GM21576 (cell line): ENCODE measurements around the gene KCNH1.

ENCODE experiments used
- ATAC-seq: cut with Tn5 transposase; IDR thresholded peaks from one replicate; pipeline ENCODE4 v1.9.1; 2021; ENCODE audit warnings: mild to moderate bottlenecking, moderate library complexity; ENCODE audit not compliant: unreplicated experiment

The KCNH1 gene

DNA sequence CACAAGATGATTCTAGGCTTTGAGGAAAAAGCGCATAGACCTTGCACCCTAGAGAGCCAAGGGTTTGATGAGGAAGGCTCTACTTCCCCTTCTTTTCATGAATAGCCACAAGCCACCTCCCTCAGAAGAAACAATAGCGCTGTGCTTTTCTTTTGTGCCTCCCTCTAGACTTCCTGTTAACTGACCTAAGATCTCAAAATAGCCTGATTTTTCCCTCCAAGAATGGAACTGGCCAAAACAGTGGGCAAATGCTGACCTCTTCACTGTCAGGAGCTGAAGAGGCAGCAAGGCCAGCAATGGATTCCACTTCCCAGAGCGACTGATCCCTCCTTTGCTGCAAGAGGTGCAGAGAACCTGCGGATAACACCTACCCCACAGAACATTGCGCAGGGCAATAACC lies 362.8 kb downstream of the KCNH1 start:
- no peak for ATAC-seq

DNA sequence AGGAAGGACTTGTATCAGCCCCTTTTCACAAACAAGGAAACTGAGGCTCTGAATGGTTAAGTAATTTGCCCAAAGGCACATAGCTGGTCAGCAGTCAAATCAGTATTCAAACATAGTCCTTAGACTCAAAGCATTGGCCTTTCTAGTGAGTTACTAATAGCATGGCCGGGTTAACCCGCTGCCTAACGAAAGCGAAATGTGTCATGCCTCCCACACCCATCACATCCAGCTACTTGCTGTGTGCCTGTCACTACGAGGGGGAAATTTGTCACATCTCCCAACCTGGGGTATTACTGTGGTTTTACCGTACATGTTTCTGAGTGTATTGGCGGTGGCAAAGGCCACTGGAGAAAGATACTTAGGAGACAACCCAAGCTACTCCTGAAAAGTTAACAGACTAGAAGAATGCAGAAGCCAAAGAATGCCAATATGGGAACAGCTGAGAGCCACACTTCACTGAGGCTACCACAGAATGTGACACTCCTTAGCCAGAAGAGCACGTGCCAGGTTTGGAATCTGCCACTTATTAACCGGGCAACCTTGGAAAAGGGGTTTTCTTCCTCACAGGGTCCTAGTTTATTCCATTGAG lies 363.5 kb downstream of the KCNH1 start:
- ATAC-seq = no peak

DNA sequence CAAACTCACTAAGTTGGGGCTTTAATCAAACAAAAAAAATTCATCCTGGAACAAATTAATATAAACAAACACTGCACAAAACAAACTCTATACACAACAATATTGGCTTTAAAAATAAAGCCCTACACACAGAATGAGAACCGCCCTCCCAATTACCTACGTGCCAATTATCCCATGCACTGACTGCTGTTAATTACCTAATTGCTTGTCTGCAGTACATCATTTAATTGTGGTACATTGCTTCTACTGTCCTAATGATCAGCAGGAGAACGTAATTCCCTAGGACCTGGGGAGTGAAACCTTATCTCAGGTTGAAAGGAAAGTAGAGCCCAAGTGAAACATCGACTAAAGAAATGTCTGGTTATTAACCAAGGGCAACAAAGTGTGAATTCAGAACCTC lies 364.5 kb downstream of the KCNH1 start:
- ATAC-seq = no peak

- no peak for ATAC-seq
These were observed 369.4 kb downstream of the KCNH1 start for GRCh38 chr1:210764536-210764935.

DNA sequence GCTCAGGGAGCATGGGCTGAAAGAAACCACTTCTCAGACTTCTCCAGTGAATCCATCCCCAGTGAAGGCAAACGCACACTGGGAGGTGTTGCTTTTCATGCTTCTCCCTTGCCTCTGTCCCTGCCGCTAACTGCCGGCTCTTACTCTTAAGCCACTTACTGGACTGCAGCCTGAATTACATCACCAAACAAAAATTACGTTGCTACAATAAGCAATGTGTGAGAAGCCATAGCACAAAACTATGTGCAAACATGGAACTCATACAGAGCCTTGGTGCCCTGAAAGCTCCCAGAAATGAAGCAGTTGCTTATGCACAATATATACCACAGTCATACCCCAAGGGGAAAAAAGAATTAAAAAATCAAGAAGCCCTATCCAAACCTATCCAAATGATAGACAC lies 375.2 kb downstream of the KCNH1 start:
- ATAC-seq = no peak

DNA sequence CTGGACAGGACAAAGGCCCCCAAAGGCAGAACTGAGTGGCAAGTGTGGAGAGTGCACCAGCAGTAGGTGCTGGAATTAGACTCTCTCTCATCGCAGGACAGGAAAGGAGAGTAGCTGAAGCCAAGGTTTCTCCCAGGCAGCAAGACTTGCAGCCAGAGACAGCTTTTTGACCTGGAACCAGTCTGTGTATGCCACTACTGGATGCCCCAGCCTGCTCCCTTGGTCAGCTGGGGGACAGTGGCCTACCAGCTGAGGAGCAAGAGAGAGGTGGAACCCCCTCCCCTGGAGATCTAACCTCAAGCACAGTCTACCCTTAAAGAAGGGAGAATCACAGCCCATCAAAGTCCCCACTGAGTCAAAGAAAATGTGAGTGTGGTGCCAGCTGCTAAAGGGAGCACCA lies 375.7 kb downstream of the KCNH1 start:
- ATAC-seq = no peak

- no peak for ATAC-seq
These were observed 376.3 kb downstream of the KCNH1 start for GRCh38 chr1:210757677-210758076.

DNA sequence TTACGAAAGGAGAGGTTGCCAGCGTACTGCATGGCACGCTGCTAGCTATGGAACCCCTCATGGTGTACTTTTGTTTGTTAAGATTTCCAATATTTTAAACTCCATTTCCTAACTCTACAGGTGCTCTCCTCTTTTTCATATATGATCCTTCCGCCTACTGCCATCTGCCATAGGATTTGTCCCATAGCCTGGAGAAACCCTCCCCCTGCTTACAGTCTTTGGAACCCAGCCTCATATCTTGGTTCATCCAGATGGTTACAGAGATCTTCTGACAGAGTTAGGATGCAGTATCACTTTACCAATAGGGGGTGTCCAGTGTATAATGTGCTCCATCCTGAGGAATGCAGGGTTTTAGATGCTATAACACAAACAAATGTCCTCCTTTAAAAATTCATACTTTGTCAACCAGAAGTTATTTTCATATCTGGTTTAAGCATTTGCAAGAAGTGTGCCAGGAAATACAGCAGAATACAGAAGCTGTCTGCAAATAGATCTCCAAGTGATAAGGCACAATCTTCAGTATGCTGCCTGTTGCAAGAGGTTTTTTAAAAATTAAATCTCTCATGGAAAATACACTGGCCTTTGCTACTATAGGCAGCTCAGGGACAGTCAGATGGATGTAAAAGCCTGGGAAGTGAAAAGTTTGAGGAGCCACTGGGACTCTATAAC lies 377.8 kb downstream of the KCNH1 start:
- no peak for ATAC-seq

DNA sequence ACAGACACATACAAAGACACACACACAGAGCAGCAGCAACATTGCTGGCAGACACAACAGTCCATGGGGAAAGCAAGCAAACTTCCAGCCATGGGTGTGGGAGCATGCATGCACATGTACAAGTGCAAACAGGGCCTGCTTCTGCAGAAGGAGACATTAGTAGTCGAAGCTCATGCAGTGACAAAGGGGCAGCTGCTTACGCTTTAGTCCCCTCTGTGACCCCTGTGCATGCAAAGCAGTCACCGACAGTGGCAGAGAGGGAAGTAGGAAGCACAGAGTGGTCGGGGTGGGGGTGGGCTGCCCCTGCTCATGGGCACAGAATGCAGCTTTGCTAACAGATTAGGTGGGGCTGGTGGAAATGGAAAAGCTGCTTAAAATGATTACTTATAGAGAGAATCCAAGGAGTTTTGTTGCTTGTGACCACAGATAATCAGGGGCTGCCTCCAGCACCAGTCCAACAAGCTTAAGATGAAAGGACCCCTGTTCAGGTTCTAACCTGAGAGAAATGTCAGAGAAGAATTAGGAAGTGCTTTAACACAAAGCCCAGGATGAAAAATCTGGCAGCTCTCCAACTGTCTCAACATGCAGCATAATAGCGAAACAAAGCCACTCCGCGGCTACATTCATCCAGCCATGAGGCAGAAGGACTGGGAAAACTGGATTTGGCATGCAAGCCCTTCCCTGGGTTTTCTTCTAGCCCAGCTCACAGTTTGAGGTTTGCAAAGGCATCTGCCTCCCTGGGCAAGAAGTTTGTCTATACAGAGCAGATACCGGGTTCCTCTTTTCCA lies 378.9 kb downstream of the KCNH1 start:
- ATAC-seq = no peak

DNA sequence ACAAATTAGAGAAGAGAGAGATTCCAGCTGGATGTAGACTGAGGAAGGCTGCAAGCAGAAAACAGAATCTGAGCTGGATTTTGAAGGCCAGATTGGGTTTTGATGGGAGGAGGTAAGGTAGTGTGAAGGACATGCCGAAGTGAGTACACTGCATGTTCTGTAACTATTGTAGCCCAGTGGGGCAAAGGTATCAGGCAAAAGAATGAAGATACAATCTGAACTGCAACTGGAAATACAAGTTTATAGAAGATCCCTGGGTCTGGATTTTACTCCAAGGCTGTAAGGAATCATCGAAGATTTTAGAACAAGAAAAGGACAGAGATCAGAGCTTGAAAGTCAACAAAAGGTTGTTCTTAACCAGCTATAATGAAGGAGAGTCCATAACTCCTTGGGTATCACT lies 382.0 kb downstream of the KCNH1 start:
- no peak for ATAC-seq

- no peak for ATAC-seq
These were observed 383.5 kb downstream of the KCNH1 start for GRCh38 chr1:210750468-210750867.

DNA sequence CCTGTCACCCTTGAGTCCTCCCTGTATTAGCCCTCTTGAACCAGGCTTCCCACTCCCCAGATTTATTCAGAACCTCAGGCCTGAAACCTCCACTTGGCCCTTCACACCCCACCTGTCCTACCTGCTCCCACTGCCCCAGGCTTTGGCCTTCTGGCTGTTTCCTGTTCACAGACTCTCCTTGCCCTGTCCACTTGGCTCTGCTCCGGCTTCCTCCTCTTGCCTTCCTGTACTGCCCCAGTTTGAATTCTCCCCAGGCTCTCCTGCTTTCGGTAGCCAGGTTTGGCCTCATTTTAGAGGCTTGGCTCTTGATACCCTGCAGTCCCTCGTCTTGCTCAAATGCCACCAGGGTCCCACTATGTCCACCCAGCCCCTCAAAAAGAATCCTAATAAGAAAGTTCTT lies 385.2 kb downstream of the KCNH1 start:
- ATAC-seq = no peak

- ATAC-seq = no peak
These were observed 386.1 kb downstream of the KCNH1 start for GRCh38 chr1:210747890-210748289.

- no peak for ATAC-seq
These were observed 386.8 kb downstream of the KCNH1 start for GRCh38 chr1:210747112-210747511.

- no peak for ATAC-seq
These were observed 387.8 kb downstream of the KCNH1 start for GRCh38 chr1:210746024-210746731.

- ATAC-seq = no peak
These were observed 390.9 kb downstream of the KCNH1 start for GRCh38 chr1:210743038-210743437.

DNA sequence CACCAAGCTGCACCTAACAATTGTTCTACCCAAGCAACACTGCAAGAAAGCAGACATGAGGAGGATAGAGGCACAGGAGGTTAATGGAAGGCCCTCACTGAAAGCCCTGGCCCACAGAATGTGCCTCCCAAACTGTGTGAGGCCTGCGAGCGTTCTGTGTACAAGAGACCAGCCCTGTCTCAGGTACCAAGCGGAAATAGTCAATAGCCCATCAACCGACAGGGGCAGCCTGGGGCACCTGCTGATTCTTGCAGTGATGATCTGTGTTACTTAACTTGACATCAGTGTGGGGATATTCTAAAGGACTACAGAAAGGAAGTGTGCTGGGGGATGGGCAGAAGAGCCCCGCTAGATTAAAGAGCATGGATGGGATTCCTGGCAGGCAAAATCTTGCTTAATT lies 392.4 kb downstream of the KCNH1 start:
- no peak for ATAC-seq

- no peak for ATAC-seq
These were observed 394.3 kb downstream of the KCNH1 start for GRCh38 chr1:210739627-210740026.

DNA sequence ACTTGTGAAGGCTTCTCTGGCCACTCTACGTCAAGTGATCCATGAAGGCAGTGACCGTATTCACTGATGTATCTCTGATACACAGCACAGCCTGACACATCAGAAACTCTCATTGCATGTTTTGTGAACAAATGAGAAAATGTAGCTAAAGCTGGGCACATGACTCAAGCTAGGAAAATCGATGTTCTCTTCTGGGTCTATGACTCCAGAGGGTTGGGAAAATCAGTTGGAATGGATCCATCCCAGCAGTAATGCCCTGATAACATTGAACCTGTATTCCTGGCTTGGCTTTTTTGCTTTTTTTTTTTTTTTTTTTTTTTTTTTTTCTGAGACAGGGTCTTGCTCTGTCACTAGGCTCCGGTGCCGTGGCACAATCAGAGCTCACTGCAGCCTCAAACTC lies 395.7 kb downstream of the KCNH1 start:
- no peak for ATAC-seq

DNA sequence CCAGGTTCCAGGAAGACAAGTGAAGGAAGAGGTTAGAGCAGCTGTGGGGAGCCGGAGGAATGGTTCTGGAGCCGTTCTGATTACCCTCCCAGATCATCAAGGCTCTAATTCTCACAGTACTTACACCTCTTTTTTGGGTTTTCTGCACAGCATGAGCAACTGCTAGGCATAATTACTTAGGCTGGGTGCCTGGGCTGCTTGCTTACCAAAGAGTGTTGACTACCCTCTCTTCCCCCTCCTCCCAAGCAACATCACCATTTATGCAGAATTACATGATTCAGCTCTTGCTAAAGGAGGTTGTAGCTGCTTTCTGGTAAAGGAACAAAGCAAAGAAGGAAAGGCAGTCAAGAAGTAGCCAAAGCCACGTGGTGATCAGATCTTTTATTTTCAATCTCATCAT lies 397.2 kb downstream of the KCNH1 start:
- ATAC-seq = no peak

GRCh38 chr1:210731597-210731996 lies 402.4 kb downstream of the KCNH1 start:
- no peak for ATAC-seq

DNA sequence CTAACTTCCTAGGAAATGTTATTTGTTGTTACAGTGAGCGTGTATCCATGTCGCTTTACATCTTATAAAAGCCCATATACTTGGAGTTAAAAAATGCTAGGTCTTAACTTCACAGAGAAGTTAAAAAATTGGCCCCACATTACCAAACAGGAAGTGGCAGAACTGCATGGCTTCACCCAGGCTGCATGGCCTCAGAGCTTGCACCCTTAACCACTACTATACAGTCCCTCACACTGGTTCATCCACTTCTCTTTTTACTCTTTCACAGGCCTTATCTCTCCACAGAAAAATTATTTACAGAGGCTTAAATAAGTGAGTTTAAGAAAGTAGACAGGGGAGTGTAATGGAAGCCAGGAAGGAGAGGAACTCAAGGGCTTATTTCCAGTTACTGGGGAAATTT lies 402.8 kb downstream of the KCNH1 start:
- no peak for ATAC-seq
